Esophagus squamous epithelium (tissue), 4 donors: ENCODE data around the gene SPX. TPM values are rescaled to one million over a fixed set of nuclear protein-coding genes. Genes with fewer than 3 reads are reported as not detected.

ENCODE experiments used
- total RNA-seq, 4 donors: library from RNA; depleted of rRNA; stranded (reverse); fragments of >200 nt; gene quantifications; one replicate each; pipeline ENCODE4 v1.1.0, GENCODE V29; 2016

The SPX gene
- total RNA-seq, 4 donors from 2014 or later, result not detected

Other genes starting within 250 kb of the SPX start
- gene SLCO1A2, start 191.4 kb upstream of the SPX start, total RNA-seq, result not detected
- gene IAPP, start 153.4 kb upstream of the SPX start, total RNA-seq, result not detected
- gene PYROXD1, start 88.6 kb upstream of the SPX start, total RNA-seq, result 10 to 100 TPM in 3 of 4 donors, 1 to 10 TPM in 1; 8.5 to 23.1 (median 17.7) TPM
- gene RECQL, start 24.7 kb upstream of the SPX start, total RNA-seq, result 10 to 100 TPM; 10.0 to 36.5 (median 25.6) TPM
- gene GOLT1B, start 24.5 kb upstream of the SPX start, total RNA-seq, result 10 to 100 TPM; 12.1 to 20.4 (median 17.1) TPM
- gene GYS2, start 78.6 kb downstream of the SPX start, total RNA-seq, result 10 to 100 TPM in 1 of 4 donors, 1 to 10 TPM in 2, under 1 TPM in 1; 0.29 to 12.9 (median 3.2) TPM
- gene LDHB, start 131.5 kb downstream of the SPX start, total RNA-seq, result 100 to 1,000 TPM in 3 of 4 donors, 10 to 100 TPM in 1; 79.1 to 251 (median 213) TPM
- 1 to 10 TPM; 1.1 to 6.5 (median 3.1) TPM for gene KCNJ8, start 248.4 kb downstream of the SPX start, total RNA-seq